HEK293T (cell line): ENCODE data around the gene PERM1.
"Not testable (repeated sequence)": the region's sequence is repeated elsewhere in the genome, so short reads cannot be mapped to it uniquely, and the experiment has no call there.

Source experiments
- CTCF ChIA-PET: fragments of 350-600 bp; formaldehyde crosslinking; extraction: SDS; loops from one replicate; lab custom pipeline; 2021; ENCODE audit warnings: antibody characterized with exemption, inconsistent platforms; lab: Yijun Ruan, JAX
- POLR2A ChIA-PET: fragments of 350-600 bp; formaldehyde crosslinking; extraction: SDS; loops from one replicate; lab custom pipeline; 2020; ENCODE audit warnings: antibody characterized with exemption, inconsistent platforms; lab: Yijun Ruan, JAX
- DNase-seq: peaks from one replicate; pipeline ENCODE4 v3.0.0; 2012; ENCODE audit warnings: mixed read lengths; ENCODE audit errors: extremely low spot score
- ARNT ChIP-seq: fragments of 450-650 bp; IDR thresholded peaks from 2 replicates; pipeline ENCODE4 v1.6.1; 2017; ENCODE audit warnings: mild to moderate bottlenecking
- BHLHE40 ChIP-seq: fragments of 450-650 bp; IDR thresholded peaks from 2 replicates; pipeline ENCODE4 v1.6.1; 2016; ENCODE audit warnings: mild to moderate bottlenecking, moderate library complexity, borderline replicate concordance
- CTBP1 ChIP-seq: fragments of 450-650 bp; IDR thresholded peaks from 2 replicates; pipeline ENCODE4 v1.6.1; 2016; ENCODE audit warnings: borderline replicate concordance
- ELF4 ChIP-seq: fragments of 450-650 bp; IDR thresholded peaks from 2 replicates; pipeline ENCODE4 v1.6.1; 2017; ENCODE audit warnings: antibody characterized with exemption
- FOXA1 ChIP-seq: fragments of 450-650 bp; IDR thresholded peaks from 2 replicates; pipeline ENCODE4 v1.6.1; 2016; ENCODE audit warnings: mild to moderate bottlenecking
- FOXK2 ChIP-seq: fragments of 450-650 bp; IDR thresholded peaks from 2 replicates; pipeline ENCODE4 v1.6.1; 2016; ENCODE audit warnings: mild to moderate bottlenecking
- FOXM1 ChIP-seq: fragments of 450-650 bp; IDR thresholded peaks from 2 replicates; pipeline ENCODE4 v1.6.1; 2017; ENCODE audit warnings: mild to moderate bottlenecking, borderline replicate concordance
- HDGF ChIP-seq: fragments of 450-650 bp; IDR thresholded peaks from 2 replicates; pipeline ENCODE4 v1.6.1; 2017; ENCODE audit warnings: antibody characterized with exemption, borderline replicate concordance
- L3MBTL2 ChIP-seq: fragments of 450-650 bp; conservative IDR thresholded peaks from 2 replicates; pipeline ENCODE4 v1.6.1; 2016; ENCODE audit warnings: mild to moderate bottlenecking
- LEF1 ChIP-seq: fragments of 450-650 bp; IDR thresholded peaks from 2 replicates; pipeline ENCODE4 v1.6.1; 2017; ENCODE audit warnings: mild to moderate bottlenecking, borderline replicate concordance
- NFRKB ChIP-seq: fragments of 450-650 bp; IDR thresholded peaks from 2 replicates; pipeline ENCODE4 v1.6.1; 2016; ENCODE audit warnings: mild to moderate bottlenecking, moderate library complexity
- PKNOX1 ChIP-seq: fragments of 450-650 bp; IDR thresholded peaks from 2 replicates; pipeline ENCODE4 v1.6.1; 2016
- SP1 ChIP-seq: fragments of 450-650 bp; IDR thresholded peaks from 2 replicates; pipeline ENCODE4 v1.6.1; 2017
- SUZ12 ChIP-seq: fragments of 450-650 bp; IDR thresholded peaks from 2 replicates; pipeline ENCODE4 v1.6.1; 2016; ENCODE audit warnings: mild to moderate bottlenecking
- TARDBP ChIP-seq: fragments of 450-650 bp; IDR thresholded peaks from 2 replicates; pipeline ENCODE4 v1.6.1; 2016
- ZNF384 ChIP-seq: fragments of 450-650 bp; IDR thresholded peaks from 2 replicates; pipeline ENCODE4 v1.6.1; 2016

Gene PERM1

GRCh38 chr1:991895-992294 lies 10.0 kb upstream of the PERM1 start:
- CTCF ChIA-PET = interaction anchor here (1.4 kb wide), 1 partner anchor 9 kb away, joined by 3 read pairs; no protein-coding TSS in a partner anchor
- TF ChIP-seq ZNF384 (no peak), SUZ12 (no peak), CTBP1 (no peak), NFRKB (no peak), FOXM1 (no peak), PKNOX1 (no peak), TARDBP (no peak), FOXA1 (no peak), ARNT (no peak), FOXK2 (no peak), BHLHE40 (no peak), HDGF (no peak), LEF1 (no peak)
- DNase-seq = no peak
- POLR2A ChIA-PET = no interaction called here

GRCh38 chr1:991275-991674 lies 9.4 kb upstream of the PERM1 start:
- CTCF ChIA-PET, POLR2A ChIA-PET, DNase-seq: not testable (repeated sequence)

- POLR2A ChIA-PET = interaction anchor here (1.2 kb wide), 1 partner anchor 11 kb away, joined by 3 read pairs; no protein-coding TSS in a partner anchor
Measured at GRCh38 chr1:988061-988460, 6.2 kb upstream of the PERM1 start.

GRCh38 chr1:985126-985525 lies 3.2 kb upstream of the PERM1 start:
- no peak for TF ChIP-seq LEF1
- no peak for TF ChIP-seq HDGF
- no peak for TF ChIP-seq SUZ12
- no peak for TF ChIP-seq FOXK2
- no peak for TF ChIP-seq FOXA1
- TF ChIP-seq FOXM1 = no peak
- TF ChIP-seq ZNF384 = no peak
- TF ChIP-seq SP1 = no peak
- no peak for TF ChIP-seq L3MBTL2
- no peak for TF ChIP-seq TARDBP
- no peak for TF ChIP-seq NFRKB
- ChIA-PET POLR2A (no interaction called here), CTCF (interaction anchor here (0.9 to 4.2 kb wide), 6 partner anchors 8 to 273 kb away, joined by 3 to 22 read pairs (median 4); no protein-coding TSS in a partner anchor)
- no peak for DNase-seq

More at GRCh38 chr1:988061-988460, 6.2 kb upstream of the PERM1 start:
- DNase-seq, CTCF ChIA-PET: not testable (repeated sequence)

- ChIA-PET POLR2A (interaction anchor here (1.3 kb wide), 1 partner anchor 25 kb away, joined by 3 read pairs; the partner anchor contains the start of gene NOC2L), CTCF (interaction anchor here (0.5 to 4.2 kb wide), 9 partner anchors 8 to 274 kb away, joined by 3 to 22 read pairs (median 3); no protein-coding TSS in a partner anchor)
- DNase-seq = no peak
- no peak for TF ChIP-seq NFRKB
- TF ChIP-seq PKNOX1 = no peak
- no peak for TF ChIP-seq L3MBTL2
- TF ChIP-seq CTBP1 = no peak
- no peak for TF ChIP-seq FOXM1
- no peak for TF ChIP-seq ARNT
- TF ChIP-seq ELF4 = no peak
- TF ChIP-seq LEF1 = no peak
- TF ChIP-seq BHLHE40 = no peak
- TF ChIP-seq FOXA1 = no peak
- no peak for TF ChIP-seq SUZ12
- TF ChIP-seq SP1 = no peak
- no peak for TF ChIP-seq ZNF384
- TF ChIP-seq HDGF = no peak
- no peak for TF ChIP-seq TARDBP
- TF ChIP-seq FOXK2 = no peak
Measured at GRCh38 chr1:984476-984814, 2.6 kb upstream of the PERM1 start.

GRCh38 chr1:983798-984475 lies 2.0 kb upstream of the PERM1 start:
- no peak for TF ChIP-seq SUZ12
- CTCF ChIA-PET = interaction anchor here (0.7 to 4.2 kb wide), 9 partner anchors 8 to 274 kb away, joined by 3 to 22 read pairs (median 3); no protein-coding TSS in a partner anchor
- peak; percentile 78 for DNase-seq
- POLR2A ChIA-PET = interaction anchor here (0.5 to 1.3 kb wide), 5 partner anchors 11 to 43 kb away, joined by 3 to 5 read pairs (median 3); partner anchors contain the start of genes HES4 and NOC2L

GRCh38 chr1:982765-983436 lies 1.0 kb upstream of the PERM1 start:
- DNase-seq = no peak
- POLR2A ChIA-PET = interaction anchor here (1.0 to 3.1 kb wide), 6 partner anchors 14 to 81 kb away, joined by 3 to 14 read pairs (median 4); partner anchors contain the start of genes HES4 and NOC2L
- TF ChIP-seq PKNOX1 (no peak), ARNT (no peak), FOXM1 (no peak), SUZ12 (no peak), BHLHE40 (no peak), CTBP1 (no peak), ZNF384 (no peak), NFRKB (no peak), FOXK2 (no peak)
- CTCF ChIA-PET = interaction anchor here (1.1 to 4.2 kb wide), 2 partner anchors 9 to 81 kb away, joined by 3 to 22 read pairs; no protein-coding TSS in a partner anchor
